T-helper 17 cell (primary cell): ENCODE data around the gene HOXC10. TPM values are rescaled to one million over a fixed set of nuclear protein-coding genes. Genes with fewer than 3 reads are reported as not detected.

Source experiments
- ATAC-seq: fragments of 150-1000 bp; cut with Tn5 transposase; 2 replicates; pipeline ENCODE4 v1.10.0; 2021; ENCODE audit warnings: mild to moderate bottlenecking, moderate library complexity
- DNase-seq, 3 donors: peaks; one replicate each; pipeline versions ENCODE4 v3.0.0 to v3.0.0-alpha.2; 2020 to 2021
- H3K9me3 ChIP-seq: one replicate; pipeline ENCODE4 v1.7.0; 2013; ENCODE audit warnings: low read length, mild to moderate bottlenecking; ENCODE audit not compliant: control insufficient read depth, poor library complexity, severe bottlenecking
- H3K27ac Mint-ChIP-seq: one replicate; pipeline ENCODE4 v1.8.0; 2022; ENCODE audit warnings: mild to moderate bottlenecking, moderate library complexity, mixed read lengths
- H3K27me3 Mint-ChIP-seq: one replicate; pipeline ENCODE4 v1.8.0; 2022; ENCODE audit warnings: mixed read lengths
- H3K36me3 Mint-ChIP-seq: one replicate; pipeline ENCODE4 v1.8.0; 2022; ENCODE audit warnings: low read depth, mixed read lengths
- H3K4me1 Mint-ChIP-seq: one replicate; pipeline ENCODE4 v1.8.0; 2022; ENCODE audit warnings: mild to moderate bottlenecking, mixed read lengths
- H3K4me3 Mint-ChIP-seq: one replicate; pipeline ENCODE4 v1.8.0; 2022; ENCODE audit warnings: mild to moderate bottlenecking, moderate library complexity, mixed read lengths
- total RNA-seq, 4 donors: library from RNA in 2 of 4; stranded (reverse) in 2 of 4; gene quantifications; one replicate each; pipeline ENCODE4 v1.2.3 and lab custom pipeline; 2022 to 2026

HOXC10 gene
- total RNA-seq, 2 donors from 2014 or later: not detected

DNA sequence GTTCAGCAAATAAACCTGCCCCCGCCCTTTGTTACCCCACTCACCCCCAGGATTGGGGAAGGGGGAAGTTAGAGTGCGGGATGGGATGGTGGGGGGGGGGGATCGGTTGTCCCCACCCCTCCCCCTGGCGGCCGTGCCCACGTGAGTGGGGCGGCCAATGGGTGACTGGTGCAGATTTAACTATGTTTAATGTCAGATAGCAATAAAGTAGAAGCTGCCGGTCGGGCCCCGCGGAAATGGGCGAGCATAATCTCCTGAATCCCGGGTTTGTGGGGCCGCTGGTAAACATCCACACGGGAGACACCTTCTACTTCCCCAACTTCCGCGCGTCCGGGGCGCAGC is 30.3 kb upstream of the HOXC10 start, which contains the start of gene HOXC12:
TSS of gene HOXC12 (plus strand) at position 210 of the 342 bp plus-strand sequence. CDS start at position 237, 27 bp downstream.
- H3K9me3 ChIP-seq: peaks cover 4% of the 10 kb centered on the region
- ATAC-seq (no peak), DNase-seq (no peak)
- Mint-ChIP-seq H3K36me3 (peaks cover 14% of the 10 kb centered on the region), H3K4me1 (peaks cover 26% of the 10 kb centered on the region), H3K4me3 (peak within 1 kb of the TSS; percentile 81), H3K27me3 (peaks cover 86% of the 10 kb centered on the region), H3K27ac (peak within 1 kb of the TSS; percentile 93)

DNA sequence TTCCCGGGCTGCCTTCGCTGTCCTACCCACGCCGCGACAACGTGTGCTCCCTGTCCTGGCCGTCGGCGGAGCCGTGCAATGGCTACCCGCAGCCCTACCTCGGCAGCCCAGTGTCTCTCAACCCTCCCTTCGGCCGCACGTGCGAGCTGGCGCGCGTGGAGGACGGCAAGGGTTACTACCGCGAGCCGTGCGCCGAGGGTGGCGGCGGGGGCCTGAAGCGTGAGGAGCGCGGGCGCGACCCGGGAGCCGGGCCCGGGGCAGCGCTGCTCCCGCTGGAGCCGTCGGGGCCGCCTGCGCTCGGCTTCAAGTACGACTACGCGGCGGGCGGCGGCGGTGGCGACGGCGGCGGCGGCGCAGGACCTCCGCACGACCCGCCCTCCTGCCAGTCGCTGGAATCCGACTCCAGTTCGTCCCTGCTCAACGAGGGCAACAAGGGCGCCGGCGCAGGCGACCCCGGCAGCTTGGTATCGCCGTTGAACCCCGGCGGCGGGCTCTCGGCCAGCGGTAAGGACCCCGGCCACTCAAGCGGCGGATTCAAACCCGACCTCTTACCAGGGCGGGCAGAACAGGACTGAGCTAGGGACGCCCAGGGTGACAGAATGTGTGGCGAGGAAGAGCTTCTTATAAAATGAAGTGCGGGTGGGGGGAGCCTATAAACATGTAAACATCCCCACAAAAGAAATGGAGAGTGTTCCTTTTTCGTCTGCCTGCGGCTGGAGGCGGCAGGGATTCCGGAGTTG is 29.7 kb upstream of the HOXC10 start:
- no peak for DNase-seq
- H3K27ac Mint-ChIP-seq: peak overlapping the region; percentile 93
- H3K4me1 Mint-ChIP-seq: peaks cover 26% of the 10 kb centered on the region
- no peak for ATAC-seq
- peak overlapping the region; percentile 81 for H3K4me3 Mint-ChIP-seq
- H3K27me3 Mint-ChIP-seq: peaks cover 86% of the 10 kb centered on the region
- H3K9me3 ChIP-seq: peaks cover 4% of the 10 kb centered on the region
- peaks cover 14% of the 10 kb centered on the region for H3K36me3 Mint-ChIP-seq

DNA sequence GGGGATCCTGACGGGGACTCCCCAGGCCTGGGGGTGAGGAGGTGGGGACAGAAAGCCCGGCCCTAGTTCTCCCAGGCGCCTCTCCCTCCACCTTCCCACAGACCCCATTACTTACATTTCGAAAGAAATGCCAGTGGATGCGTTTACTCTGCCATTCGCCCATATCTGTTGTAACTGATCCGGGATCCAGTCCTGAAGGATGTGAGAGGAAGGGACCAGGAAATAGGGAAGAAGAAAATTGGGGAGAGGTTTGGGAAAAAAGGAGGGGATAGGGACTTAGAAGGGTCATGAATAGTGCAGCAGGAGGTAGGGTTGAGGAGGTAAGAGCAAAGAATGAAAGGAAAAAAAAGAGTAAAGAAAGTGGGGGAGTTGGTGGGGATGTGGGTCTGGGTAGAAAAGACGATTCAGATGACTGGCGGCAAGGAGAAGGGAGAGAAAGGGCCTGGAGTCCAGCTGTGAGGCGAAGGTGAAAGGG is 29.1 kb upstream of the HOXC10 start:
- ATAC-seq: no peak
- H3K9me3 ChIP-seq: peaks cover 4% of the 10 kb centered on the region
- peak overlapping the region; percentile 91 for H3K27ac Mint-ChIP-seq
- H3K36me3 Mint-ChIP-seq: peaks cover 14% of the 10 kb centered on the region
- H3K4me3 Mint-ChIP-seq: peak overlapping the region; percentile 81
- peaks cover 30% of the 10 kb centered on the region for H3K4me1 Mint-ChIP-seq
- peaks cover 86% of the 10 kb centered on the region for H3K27me3 Mint-ChIP-seq
- DNase-seq: no peak

DNA sequence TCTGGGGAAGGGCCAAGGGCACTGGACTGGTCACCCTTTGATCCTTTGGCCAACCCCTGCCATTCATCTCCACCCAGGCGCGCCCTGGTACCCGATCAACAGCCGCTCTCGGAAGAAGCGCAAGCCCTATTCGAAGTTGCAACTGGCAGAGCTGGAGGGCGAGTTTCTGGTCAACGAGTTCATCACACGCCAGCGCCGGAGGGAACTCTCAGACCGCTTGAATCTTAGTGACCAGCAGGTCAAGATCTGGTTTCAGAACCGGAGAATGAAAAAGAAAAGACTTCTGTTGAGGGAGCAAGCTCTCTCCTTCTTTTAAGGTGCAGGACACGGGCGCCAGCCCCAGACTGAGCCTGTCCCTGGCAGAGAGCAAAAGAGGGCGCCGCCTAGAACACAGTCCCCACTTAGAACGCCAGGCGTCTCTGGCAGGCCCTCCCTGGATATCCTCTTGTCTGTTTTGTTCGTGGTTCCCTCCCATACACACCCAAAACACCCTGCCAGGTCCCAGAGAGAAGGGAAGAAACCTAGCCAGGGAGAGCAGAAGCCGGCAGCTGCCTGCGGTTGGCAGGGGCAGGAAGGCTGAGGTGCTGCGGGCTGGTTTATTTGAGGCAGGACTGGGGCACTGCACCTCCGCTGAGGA is 28.6 kb upstream of the HOXC10 start:
- no peak for DNase-seq
- H3K9me3 ChIP-seq: peaks cover 4% of the 10 kb centered on the region
- H3K4me1 Mint-ChIP-seq: peaks cover 27% of the 10 kb centered on the region

DNA sequence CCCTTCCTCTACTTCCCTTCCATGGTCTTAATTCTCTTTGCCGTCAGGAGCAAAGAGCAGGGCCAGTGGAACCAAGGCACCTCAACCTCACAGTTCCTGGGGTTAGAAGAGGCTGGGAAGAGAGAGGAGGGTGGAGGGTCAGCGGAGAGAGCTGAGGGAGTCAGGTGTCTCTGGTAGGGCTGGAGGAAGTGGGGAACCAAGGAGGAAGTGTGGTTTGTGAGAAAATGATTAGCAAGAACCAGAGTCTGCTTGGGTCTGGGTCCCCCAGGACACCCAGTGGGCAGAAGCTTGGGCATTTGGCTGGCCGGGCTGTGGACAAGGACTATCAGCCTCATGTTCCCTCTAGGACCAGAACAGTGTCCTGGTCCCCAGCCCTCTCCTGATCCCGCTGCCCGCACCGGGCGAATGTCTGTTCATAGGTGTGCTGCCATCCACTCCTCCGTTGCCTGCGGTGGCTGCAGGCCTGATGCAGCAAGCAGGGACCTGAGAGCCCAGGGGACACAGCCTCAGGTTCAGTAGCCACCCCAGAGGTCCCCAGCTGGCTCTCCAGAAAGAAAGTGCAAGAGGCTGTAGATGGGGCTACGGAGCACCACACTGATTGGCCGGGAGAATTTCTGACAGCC is 27.9 kb upstream of the HOXC10 start:
- peak overlapping the region; percentile 91 for H3K27ac Mint-ChIP-seq
- H3K27me3 Mint-ChIP-seq: peaks cover 74% of the 10 kb centered on the region
- peaks cover 22% of the 10 kb centered on the region for H3K4me1 Mint-ChIP-seq
- H3K4me3 Mint-ChIP-seq: no peak overlapping the region
- H3K36me3 Mint-ChIP-seq: peaks cover 14% of the 10 kb centered on the region
- H3K9me3 ChIP-seq: peaks cover 4% of the 10 kb centered on the region
- ATAC-seq: no peak
- DNase-seq: no peak

More for the DNA sequence above, 28.6 kb upstream of the HOXC10 start:
- Mint-ChIP-seq H3K4me3 (peak overlapping the region; percentile 81), H3K27me3 (peaks cover 80% of the 10 kb centered on the region), H3K36me3 (peaks cover 14% of the 10 kb centered on the region), H3K27ac (peak overlapping the region; percentile 91)
- peak; percentile 23 for ATAC-seq

DNA sequence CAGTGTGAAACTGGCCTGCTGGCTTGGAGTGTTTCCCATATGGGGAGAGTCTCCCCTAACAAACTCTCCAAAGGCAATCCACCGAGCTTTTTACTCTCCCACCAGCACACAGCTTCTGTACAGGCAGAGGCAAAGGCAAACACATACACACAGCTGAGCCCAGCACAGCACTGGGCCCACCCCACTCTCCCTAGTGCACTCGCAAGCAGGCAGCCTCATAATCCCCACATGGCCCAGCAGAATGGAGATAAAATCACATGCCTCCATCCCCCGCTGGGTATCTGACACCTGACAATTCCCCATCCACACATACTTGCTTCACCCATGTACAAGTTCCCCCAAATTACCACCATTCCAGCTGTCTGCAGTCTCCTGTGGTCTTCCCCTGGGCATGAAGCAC is 26.8 kb upstream of the HOXC10 start:
- ATAC-seq: no peak
- H3K4me3 Mint-ChIP-seq: no peak overlapping the region
- H3K27me3 Mint-ChIP-seq: peaks cover 75% of the 10 kb centered on the region
- H3K4me1 Mint-ChIP-seq: peaks cover 19% of the 10 kb centered on the region
- no peak for DNase-seq
- H3K9me3 ChIP-seq: peaks cover 4% of the 10 kb centered on the region
- H3K36me3 Mint-ChIP-seq: peaks cover 14% of the 10 kb centered on the region
- no peak overlapping the region for H3K27ac Mint-ChIP-seq

DNA sequence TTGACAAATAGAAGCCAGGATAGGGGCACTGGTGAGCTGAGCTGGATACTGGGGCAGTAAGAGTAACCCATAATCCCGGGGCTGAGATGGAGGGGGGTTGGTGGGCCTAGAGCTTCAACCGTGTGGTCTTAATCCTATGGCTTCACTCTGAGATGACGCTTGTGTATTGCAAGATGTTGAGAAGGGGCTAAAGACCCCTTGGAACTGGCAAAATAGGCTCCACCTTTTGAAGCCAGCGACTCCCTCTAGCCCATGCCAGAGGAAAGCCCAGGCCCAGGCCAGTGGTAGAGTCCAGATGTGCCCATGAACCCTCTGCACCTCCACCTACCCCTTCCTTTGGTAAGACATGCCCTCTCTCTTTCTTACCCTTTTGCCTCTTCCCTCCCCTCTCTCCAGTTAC is 25.6 kb upstream of the HOXC10 start:
- Mint-ChIP-seq H3K27me3 (peaks cover 75% of the 10 kb centered on the region), H3K36me3 (peaks cover 19% of the 10 kb centered on the region), H3K27ac (no peak overlapping the region), H3K4me3 (no peak overlapping the region), H3K4me1 (peaks cover 21% of the 10 kb centered on the region)
- DNase-seq (no peak), ATAC-seq (no peak)
- peaks cover 4% of the 10 kb centered on the region for H3K9me3 ChIP-seq

DNA sequence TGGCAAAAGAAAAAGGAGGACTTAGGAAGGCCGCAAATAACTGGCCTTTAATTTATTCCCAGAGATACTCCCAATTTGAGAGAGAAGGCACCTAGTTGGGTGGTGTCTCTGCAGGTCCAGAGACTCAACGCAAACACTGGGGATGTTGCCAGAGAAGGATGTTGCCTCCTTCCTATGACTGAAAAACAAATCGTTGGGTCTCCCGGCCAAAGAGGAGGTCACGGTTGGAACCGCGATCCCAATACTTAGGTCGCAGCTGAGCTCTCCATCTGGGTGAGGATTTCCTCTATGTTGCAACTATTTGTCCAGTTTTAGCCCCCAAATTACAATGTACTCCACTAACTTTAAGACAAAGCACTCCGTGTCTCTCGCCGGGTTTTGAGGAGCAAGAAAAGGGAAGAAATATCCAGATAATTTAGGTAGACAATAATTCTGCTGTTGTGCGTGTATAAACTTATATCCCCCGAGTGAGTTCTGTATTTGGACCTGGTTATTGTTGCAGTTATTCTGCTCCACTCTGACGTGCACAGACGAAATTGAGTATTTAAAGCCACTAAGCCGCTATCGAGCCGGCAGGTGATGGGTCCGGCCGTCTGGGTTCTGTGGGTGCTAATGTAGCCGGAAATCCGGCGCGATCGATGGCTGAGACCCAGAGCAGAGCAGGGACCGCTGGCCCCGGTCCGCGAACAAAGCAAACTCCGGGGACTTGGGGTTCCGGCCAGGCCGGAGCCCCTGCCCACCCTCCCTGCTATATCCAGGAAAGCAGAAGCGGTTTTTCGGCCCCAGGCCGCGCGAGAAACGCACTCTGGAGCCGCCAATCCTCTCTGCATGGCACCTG is 24.5 kb upstream of the HOXC10 start:
- Mint-ChIP-seq H3K36me3 (peaks cover 20% of the 10 kb centered on the region), H3K4me1 (peaks cover 28% of the 10 kb centered on the region), H3K4me3 (peak overlapping the region; percentile 66), H3K27me3 (peaks cover 85% of the 10 kb centered on the region), H3K27ac (peak overlapping the region; percentile 24)
- H3K9me3 ChIP-seq: peaks cover 4% of the 10 kb centered on the region
- DNase-seq: no peak
- no peak for ATAC-seq

DNA sequence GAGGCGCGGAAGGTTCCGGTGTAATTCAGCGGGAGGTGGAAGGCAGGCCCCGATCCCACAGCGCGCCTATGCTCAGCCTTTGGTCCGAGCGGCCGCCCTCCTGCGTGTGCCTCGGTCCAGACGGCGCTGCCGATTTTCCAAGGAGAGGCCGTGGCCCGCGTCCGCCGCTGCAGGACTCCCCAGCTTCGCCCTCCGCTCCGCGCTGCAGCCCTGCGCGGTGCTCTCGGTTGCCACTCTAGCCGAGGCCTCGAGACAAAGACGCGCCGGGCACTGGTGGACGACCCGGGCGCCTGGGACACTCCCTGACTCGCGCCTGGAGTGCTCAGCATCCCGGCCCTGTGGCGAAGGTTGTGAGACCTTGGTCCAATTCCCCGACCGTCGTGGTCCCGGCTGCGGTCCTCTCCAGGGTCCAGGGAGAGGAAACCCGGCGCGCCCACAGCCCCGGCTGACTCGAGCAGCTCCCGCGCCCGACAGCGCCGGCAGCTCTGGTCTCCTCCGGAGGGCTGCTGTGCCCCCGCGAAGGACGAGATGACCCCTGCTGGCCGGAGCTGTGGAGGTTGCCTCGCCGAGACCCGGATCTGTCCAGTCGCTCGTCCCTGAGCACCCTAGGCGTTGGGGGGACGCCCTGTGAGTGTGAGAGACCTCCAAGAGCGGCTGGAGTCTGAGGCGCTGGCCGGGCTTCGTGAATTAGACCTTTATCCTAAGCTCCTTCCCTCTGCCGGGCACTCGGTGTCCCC is 23.8 kb upstream of the HOXC10 start:
- ATAC-seq (no peak), DNase-seq (no peak)
- no peak overlapping the region for H3K4me3 Mint-ChIP-seq
- H3K9me3 ChIP-seq: peaks cover 4% of the 10 kb centered on the region
- peaks cover 20% of the 10 kb centered on the region for H3K36me3 Mint-ChIP-seq
- peaks cover 28% of the 10 kb centered on the region for H3K4me1 Mint-ChIP-seq
- peaks cover 85% of the 10 kb centered on the region for H3K27me3 Mint-ChIP-seq
- H3K27ac Mint-ChIP-seq: peak overlapping the region; percentile 24

DNA sequence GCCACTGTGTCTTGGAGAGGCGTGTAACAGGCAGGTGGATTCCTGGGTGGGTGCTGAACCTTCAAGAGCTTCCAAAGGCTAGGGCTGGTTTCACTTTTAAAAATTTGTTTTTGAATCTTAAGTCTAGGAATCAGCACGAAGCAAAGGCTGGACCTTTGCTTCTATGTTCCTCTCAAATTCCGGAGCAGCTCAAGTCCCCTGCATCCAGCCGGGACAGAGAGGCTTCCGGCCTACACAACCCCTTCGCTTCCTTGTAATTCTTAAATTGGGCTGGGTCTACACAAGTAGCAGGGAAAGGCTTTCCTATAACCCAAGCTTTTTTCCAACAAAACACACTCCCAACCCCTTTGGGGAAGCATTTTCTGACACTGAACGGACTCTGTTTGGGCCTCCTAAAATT is 21.9 kb upstream of the HOXC10 start:
- Mint-ChIP-seq H3K27me3 (peaks cover 85% of the 10 kb centered on the region), H3K4me3 (no peak overlapping the region), H3K36me3 (peaks cover 21% of the 10 kb centered on the region), H3K4me1 (peaks cover 28% of the 10 kb centered on the region), H3K27ac (no peak overlapping the region)
- DNase-seq: no peak
- ATAC-seq: no peak
- peaks cover 4% of the 10 kb centered on the region for H3K9me3 ChIP-seq

DNA sequence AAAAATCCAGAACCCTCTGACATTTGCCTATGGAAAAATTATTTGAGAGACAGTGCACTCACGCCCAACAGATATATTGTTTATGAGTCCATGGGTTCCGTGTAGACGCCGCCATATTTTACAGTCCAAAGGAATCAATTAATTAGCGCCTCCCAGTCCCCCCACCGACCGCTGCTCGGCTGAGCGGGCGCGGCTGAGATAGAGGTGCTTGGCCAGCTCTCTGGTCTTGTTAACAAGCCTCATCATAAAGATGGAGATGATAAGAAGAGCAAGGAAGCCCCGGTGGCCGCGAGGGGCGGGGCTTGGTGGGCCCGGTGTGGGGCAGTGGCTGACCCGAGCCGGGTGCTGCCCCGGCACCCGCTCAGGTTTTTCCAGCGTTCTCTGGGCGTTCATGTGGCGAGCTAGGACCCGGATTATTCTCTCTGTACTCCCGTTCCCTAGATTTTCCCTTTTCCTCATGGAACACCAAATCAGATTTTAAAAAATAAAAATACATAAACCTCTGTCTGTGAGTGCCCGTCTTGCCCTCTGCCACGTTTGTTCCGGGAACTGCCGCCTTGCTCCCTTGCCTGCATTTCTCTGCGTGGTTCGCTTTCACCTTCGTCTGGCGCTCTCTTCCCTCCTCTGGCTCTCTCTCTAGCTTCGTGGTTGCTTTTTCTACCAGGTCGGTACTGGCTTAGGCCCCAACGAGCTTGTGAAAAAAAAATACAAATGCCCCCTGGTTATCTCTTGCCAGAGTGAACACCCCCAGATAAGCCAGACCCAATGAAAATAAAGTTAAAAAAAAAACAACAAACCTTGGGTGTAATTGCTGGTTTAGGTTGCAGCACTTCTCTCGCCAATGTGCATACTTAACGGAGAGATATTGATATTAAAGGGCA is 21.3 kb upstream of the HOXC10 start:
- peaks cover 4% of the 10 kb centered on the region for H3K9me3 ChIP-seq
- DNase-seq (no peak), ATAC-seq (no peak)
- peaks cover 15% of the 10 kb centered on the region for H3K36me3 Mint-ChIP-seq
- peaks cover 85% of the 10 kb centered on the region for H3K27me3 Mint-ChIP-seq
- H3K27ac Mint-ChIP-seq: peak overlapping the region; percentile 2
- H3K4me1 Mint-ChIP-seq: peaks cover 27% of the 10 kb centered on the region
- peak overlapping the region; percentile 28 for H3K4me3 Mint-ChIP-seq
